Suppressor macrophage treated with lipopolysaccharide for 4 hours (primary cell): ENCODE data around the gene LOXL3.
"Not testable (repeated sequence)": the region's sequence is repeated elsewhere in the genome, so short reads cannot be mapped to it uniquely, and the experiment has no call there.

Experiments used
- DNase-seq: peaks from one replicate; pipeline ENCODE4 v3.0.0-alpha.2; 2020

The LOXL3 gene

GRCh38 chr2:74503506-74504475 is 50.0 kb downstream of the LOXL3 start:
- DNase-seq, result no peak

GRCh38 chr2:74502720-74503505 is 50.8 kb downstream of the LOXL3 start:
- peak; percentile 85 for DNase-seq

GRCh38 chr2:74502147-74502719 is 51.5 kb downstream of the LOXL3 start:
- peak; percentile 52 for DNase-seq

- DNase-seq, result no peak
These were observed 52.2 kb downstream of the LOXL3 start for GRCh38 chr2:74501335-74502071.

GRCh38 chr2:74500578-74500946 is 53.2 kb downstream of the LOXL3 start:
- no peak for DNase-seq

GRCh38 chr2:74499940-74500577 is 53.7 kb downstream of the LOXL3 start:
- no peak for DNase-seq

- DNase-seq, result no peak
These were observed 54.3 kb downstream of the LOXL3 start, which contains the start of gene LBX2 for GRCh38 chr2:74499267-74499939. Gene LBX2 (minus strand): TSS chr2:74499603. CDS start chr2:74499537, 66 bp downstream.

GRCh38 chr2:74498500-74499266 is 55.1 kb downstream of the LOXL3 start:
- DNase-seq, result peak; percentile 58

- DNase-seq, result no peak
These were observed 55.8 kb downstream of the LOXL3 start for GRCh38 chr2:74497777-74498499.

GRCh38 chr2:74496997-74497776 is 56.6 kb downstream of the LOXL3 start:
- DNase-seq, result no peak

GRCh38 chr2:74495440-74495839 is 58.3 kb downstream of the LOXL3 start:
- DNase-seq, result no peak

- no peak for DNase-seq
These were observed 60.2 kb downstream of the LOXL3 start for GRCh38 chr2:74493546-74493945.

GRCh38 chr2:74491648-74492544 is 61.8 kb downstream of the LOXL3 start:
- DNase-seq, result no peak

GRCh38 chr2:74489906-74490305 is 63.8 kb downstream of the LOXL3 start:
- DNase-seq, result no peak

GRCh38 chr2:74488643-74489481 is 64.9 kb downstream of the LOXL3 start:
- DNase-seq, result no peak

GRCh38 chr2:74486141-74486540 is 67.6 kb downstream of the LOXL3 start:
- no peak for DNase-seq

GRCh38 chr2:74483675-74484164 is 70.0 kb downstream of the LOXL3 start:
- not testable (repeated sequence) for DNase-seq
